Memory B cell (primary cell): ENCODE results near the gene AP4M1.

Experiments used
- ATAC-seq: fragments of 150-1000 bp; cut with Tn5 transposase; 2 replicates; pipeline ENCODE4 v1.10.0; 2021; ENCODE audit warnings: low read depth, mild to moderate bottlenecking, moderate library complexity
- DNase-seq, 2 donors: peaks; one replicate each; pipeline ENCODE4 v3.0.0; 2022; ENCODE audit warnings: low spot score in 2 of 2
- H3K27ac Mint-ChIP-seq: one replicate; pipeline ENCODE4 v1.8.0; 2022; ENCODE audit warnings: mild to moderate bottlenecking, moderate library complexity, mixed read lengths
- H3K27me3 Mint-ChIP-seq: one replicate; pipeline ENCODE4 v1.8.0; 2022; ENCODE audit warnings: mixed read lengths
- H3K36me3 Mint-ChIP-seq: one replicate; pipeline ENCODE4 v1.8.0; 2022; ENCODE audit warnings: mild to moderate bottlenecking, mixed read lengths
- H3K4me1 Mint-ChIP-seq: one replicate; pipeline ENCODE4 v1.8.0; 2022; ENCODE audit warnings: mixed read lengths
- H3K4me3 Mint-ChIP-seq: one replicate; pipeline ENCODE4 v1.8.0; 2022; ENCODE audit warnings: mild to moderate bottlenecking, moderate library complexity, mixed read lengths
- H3K9me3 Mint-ChIP-seq: one replicate; pipeline ENCODE4 v1.8.0; 2022; ENCODE audit warnings: mixed read lengths

Gene AP4M1

DNA sequence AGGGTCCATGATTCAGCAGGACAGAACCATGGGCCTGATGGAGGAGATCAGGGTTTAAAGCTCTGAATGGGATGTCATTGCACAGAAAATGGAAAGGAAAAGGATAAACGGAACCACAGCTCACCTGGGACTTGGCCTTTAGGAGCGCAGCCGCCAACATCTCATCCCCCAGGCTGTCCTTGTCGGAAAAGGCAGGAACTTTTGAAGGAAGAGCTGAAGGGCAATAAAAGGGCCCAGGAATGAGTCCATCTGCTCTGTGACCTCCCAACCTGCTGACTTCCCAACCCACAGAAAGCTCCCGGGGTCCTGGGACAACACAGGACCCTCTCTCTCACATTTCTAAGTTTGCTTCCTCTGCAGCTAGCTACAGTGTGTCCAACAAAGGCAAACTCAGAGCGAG lies 26.0 kb upstream of the AP4M1 start:
- Mint-ChIP-seq H3K36me3 (peaks cover 57% of the 10 kb centered on the region), H3K4me1 (peaks cover 14% of the 10 kb centered on the region), H3K27me3 (no peaks in the 10 kb centered on the region), H3K9me3 (peaks cover 9% of the 10 kb centered on the region), H3K27ac (no peak overlapping the region), H3K4me3 (no peak overlapping the region)
- no peak for ATAC-seq
- no peak for DNase-seq

DNA sequence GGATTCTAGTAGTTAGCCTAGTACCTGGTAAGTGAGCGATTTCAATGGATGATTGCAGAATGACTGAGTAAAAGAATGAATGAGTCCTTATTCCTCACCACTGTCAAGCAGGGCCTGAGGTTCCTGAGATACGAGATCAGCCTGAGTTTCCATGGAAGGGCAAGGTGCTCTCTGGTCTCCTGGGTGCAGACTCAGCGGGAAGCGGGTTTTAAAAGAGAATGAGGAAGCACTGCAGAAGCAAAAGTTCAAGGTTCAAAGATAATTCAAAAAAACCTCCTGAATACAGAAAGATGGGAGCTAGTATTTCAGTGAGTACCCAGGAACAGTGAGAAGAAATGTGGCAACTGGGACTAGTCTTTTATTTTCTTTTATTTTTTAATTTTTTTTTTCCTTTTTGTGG lies 24.2 kb upstream of the AP4M1 start:
- Mint-ChIP-seq H3K27ac (no peak overlapping the region), H3K36me3 (peaks cover 39% of the 10 kb centered on the region)

GRCh38 chr7:100079024-100079560 lies 22.4 kb upstream of the AP4M1 start:
- no peak for ATAC-seq
- Mint-ChIP-seq H3K4me1 (peaks cover 20% of the 10 kb centered on the region), H3K27ac (no peak overlapping the region), H3K36me3 (peaks cover 26% of the 10 kb centered on the region), H3K27me3 (no peaks in the 10 kb centered on the region), H3K9me3 (no peaks in the 10 kb centered on the region), H3K4me3 (no peak overlapping the region)
- DNase-seq: no peak

More for the DNA sequence above, 24.2 kb upstream of the AP4M1 start:
- H3K27me3 Mint-ChIP-seq: no peaks in the 10 kb centered on the region
- ATAC-seq (no peak), DNase-seq (no peak)
- peaks cover 18% of the 10 kb centered on the region for H3K4me1 Mint-ChIP-seq
- H3K9me3 Mint-ChIP-seq: peaks cover 3% of the 10 kb centered on the region
- H3K4me3 Mint-ChIP-seq: no peak overlapping the region

- peak overlapping the region; percentile 95 for H3K27ac Mint-ChIP-seq
- peaks cover 10% of the 10 kb centered on the region for H3K36me3 Mint-ChIP-seq
- ATAC-seq (peak; percentile 3), DNase-seq (no peak)
- no peaks in the 10 kb centered on the region for H3K9me3 Mint-ChIP-seq
- H3K4me3 Mint-ChIP-seq: peak overlapping the region; percentile 87
- H3K27me3 Mint-ChIP-seq: no peaks in the 10 kb centered on the region
- H3K4me1 Mint-ChIP-seq: peaks cover 20% of the 10 kb centered on the region
Observed at GRCh38 chr7:100080907-100081534, 20.4 kb upstream of the AP4M1 start.

- Mint-ChIP-seq H3K4me1 (peaks cover 20% of the 10 kb centered on the region), H3K4me3 (peak within 1 kb of the TSS; percentile 87), H3K27me3 (no peaks in the 10 kb centered on the region)
Observed at GRCh38 chr7:100081535-100082102, 19.8 kb upstream of the AP4M1 start, which contains the start of gene ZNF3. Gene ZNF3, minus strand, starts transcription at chr7:100081723. Its CDS starts 4,366 bp downstream, at chr7:100077357.

GRCh38 chr7:100082978-100083377 lies 18.5 kb upstream of the AP4M1 start:
- DNase-seq (no peak), ATAC-seq (peak; percentile 2)
- H3K4me1 Mint-ChIP-seq: peaks cover 20% of the 10 kb centered on the region
- no peaks in the 10 kb centered on the region for H3K27me3 Mint-ChIP-seq
- peak overlapping the region; percentile 95 for H3K27ac Mint-ChIP-seq
- H3K9me3 Mint-ChIP-seq: no peaks in the 10 kb centered on the region
- peak overlapping the region; percentile 87 for H3K4me3 Mint-ChIP-seq
- peaks cover 3% of the 10 kb centered on the region for H3K36me3 Mint-ChIP-seq

More at GRCh38 chr7:100081535-100082102, 19.8 kb upstream of the AP4M1 start, which contains the start of gene ZNF3:
- ATAC-seq (peak; percentile 70), DNase-seq (peak; percentile 97 to 98)
- Mint-ChIP-seq H3K9me3 (no peaks in the 10 kb centered on the region), H3K27ac (peak within 1 kb of the TSS; percentile 95), H3K36me3 (peaks cover 8% of the 10 kb centered on the region)

GRCh38 chr7:100085515-100085914 lies 15.9 kb upstream of the AP4M1 start:
- peak overlapping the region; percentile 95 for H3K27ac Mint-ChIP-seq
- no peak overlapping the region for H3K4me3 Mint-ChIP-seq

GRCh38 chr7:100087055-100087750 lies 14.2 kb upstream of the AP4M1 start:
- H3K4me3 Mint-ChIP-seq: peak overlapping the region; percentile 54
- peak overlapping the region; percentile 68 for H3K27ac Mint-ChIP-seq
- no peak for ATAC-seq
- no peaks in the 10 kb centered on the region for H3K27me3 Mint-ChIP-seq
- DNase-seq: no peak
- peaks cover 7% of the 10 kb centered on the region for H3K36me3 Mint-ChIP-seq
- peaks cover 18% of the 10 kb centered on the region for H3K4me1 Mint-ChIP-seq
- no peaks in the 10 kb centered on the region for H3K9me3 Mint-ChIP-seq

More at GRCh38 chr7:100085515-100085914, 15.9 kb upstream of the AP4M1 start:
- Mint-ChIP-seq H3K9me3 (no peaks in the 10 kb centered on the region), H3K4me1 (peaks cover 20% of the 10 kb centered on the region), H3K27me3 (no peaks in the 10 kb centered on the region), H3K36me3 (peaks cover 3% of the 10 kb centered on the region)
- no peak for DNase-seq
- ATAC-seq: no peak

DNA sequence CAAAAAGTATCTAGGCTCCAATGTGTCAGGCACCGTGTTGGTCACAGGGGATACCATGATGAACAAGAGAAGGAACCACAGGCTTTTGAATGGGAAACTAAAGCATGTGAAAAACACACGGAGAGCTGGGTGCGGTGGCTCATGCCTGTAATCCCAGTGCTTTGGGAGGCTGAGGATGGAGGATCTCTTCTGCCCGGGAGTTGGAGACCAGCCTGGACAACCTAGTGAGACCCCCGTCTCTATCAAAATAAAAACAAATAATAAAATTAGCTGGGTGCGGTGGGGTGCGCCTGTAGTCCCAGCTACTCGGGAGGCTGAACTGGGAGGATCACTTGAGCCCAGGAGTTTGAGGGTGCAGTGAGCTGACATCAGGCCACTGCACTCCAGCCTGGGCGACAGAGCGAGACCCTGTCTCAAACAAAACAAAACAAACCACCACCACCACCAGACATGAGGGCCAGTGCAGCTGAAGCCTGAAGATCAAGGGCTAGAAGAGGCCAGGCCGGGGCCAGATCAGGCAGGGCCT lies 13.3 kb upstream of the AP4M1 start:
- Mint-ChIP-seq H3K9me3 (no peaks in the 10 kb centered on the region), H3K4me1 (peaks cover 15% of the 10 kb centered on the region), H3K4me3 (peak overlapping the region; percentile 90), H3K27ac (peak overlapping the region; percentile 84), H3K36me3 (peaks cover 13% of the 10 kb centered on the region), H3K27me3 (no peaks in the 10 kb centered on the region)
- no peak for DNase-seq
- peak; percentile 23 for ATAC-seq

- H3K4me3 Mint-ChIP-seq: peak within 1 kb of the TSS; percentile 90
- DNase-seq: peak; percentile 81 to 84
- H3K9me3 Mint-ChIP-seq: no peaks in the 10 kb centered on the region
- peak within 1 kb of the TSS; percentile 84 for H3K27ac Mint-ChIP-seq
- peaks cover 15% of the 10 kb centered on the region for H3K4me1 Mint-ChIP-seq
- ATAC-seq: peak; percentile 90
- H3K36me3 Mint-ChIP-seq: peaks cover 18% of the 10 kb centered on the region
- H3K27me3 Mint-ChIP-seq: no peaks in the 10 kb centered on the region
Observed at GRCh38 chr7:100088621-100089457, 12.6 kb upstream of the AP4M1 start, which contains the start of gene COPS6. Gene COPS6, plus strand, starts transcription at chr7:100088969. Its CDS starts 22 bp downstream, at chr7:100088991.

- DNase-seq (no peak), ATAC-seq (no peak)
- Mint-ChIP-seq H3K27ac (peak overlapping the region; percentile 84), H3K4me1 (peaks cover 15% of the 10 kb centered on the region), H3K27me3 (no peaks in the 10 kb centered on the region), H3K36me3 (peaks cover 19% of the 10 kb centered on the region), H3K4me3 (peak overlapping the region; percentile 90), H3K9me3 (no peaks in the 10 kb centered on the region)
Observed at GRCh38 chr7:100089458-100090196, 11.8 kb upstream of the AP4M1 start.

GRCh38 chr7:100090527-100091410 lies 10.7 kb upstream of the AP4M1 start:
- Mint-ChIP-seq H3K27me3 (no peaks in the 10 kb centered on the region), H3K36me3 (peaks cover 22% of the 10 kb centered on the region), H3K4me3 (no peak overlapping the region), H3K27ac (peak overlapping the region; percentile 35), H3K4me1 (peaks cover 15% of the 10 kb centered on the region), H3K9me3 (no peaks in the 10 kb centered on the region)
- no peak for DNase-seq
- ATAC-seq: no peak
